ENCODE data around the gene TNFRSF21. TPM values are rescaled to one million over a fixed set of nuclear protein-coding genes. Genes with fewer than 3 reads are reported as not detected.

TNFRSF21 gene
- total RNA-seq, 1 experiment from 2014 or later = 172 TPM

DNA sequence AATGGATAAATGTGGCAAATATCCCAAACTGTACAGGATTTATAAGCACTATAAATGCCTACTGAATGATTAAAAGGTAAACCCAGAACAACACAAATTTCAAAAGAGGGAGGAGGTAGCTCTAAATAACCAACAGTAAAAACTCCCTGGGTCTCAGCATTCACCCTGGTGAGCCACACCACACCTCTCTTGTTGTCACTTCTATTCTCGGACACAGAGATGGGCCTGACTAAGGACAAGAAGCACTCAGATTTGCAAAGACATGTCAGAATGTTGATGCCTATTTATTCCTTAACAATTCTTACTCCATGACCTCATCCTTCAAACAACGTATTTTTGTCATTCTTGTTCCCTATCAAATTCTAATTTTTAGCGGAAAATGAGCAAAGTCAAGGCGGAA lies 14.7 kb downstream of the TNFRSF21 start:
- no peak overlapping the region for H2AFZ ChIP-seq
- peaks cover 99% of the 10 kb centered on the region for H4K20me1 ChIP-seq (ENCODE audit: insufficient read depth)
- no TSS peak for BruUV-seq (replicated peaks)
- H3K36me3 ChIP-seq (ENCODE audit: low read depth) = peaks cover 49% of the 10 kb centered on the region
- H3K27me3 ChIP-seq (ENCODE audit: insufficient read depth, low read depth) = no peaks in the 10 kb centered on the region
- no peaks in the 10 kb centered on the region for H3K9me2 ChIP-seq (ENCODE audit: insufficient read depth)
- intact Hi-C loops (cut with micrococcal nuclease; ENCODE audit: unreplicated experiment) = no loop called here
- ChIA-PET POLR2A (ENCODE audit: unreplicated experiment) (no interaction called here), CTCF (interaction anchor here (0.8 kb wide), 1 partner anchor 128 kb away, joined by 4 read pairs; no protein-coding TSS in a partner anchor)
- peaks cover 75% of the 10 kb centered on the region for H3F3A ChIP-seq (ENCODE audit: insufficient read depth, low read depth)
- H3K27ac ChIP-seq = peak overlapping the region; percentile 62; the same call in 1 of the 2 replicates
- no peaks in the 10 kb centered on the region for H3K9me3 ChIP-seq (ENCODE audit: insufficient read depth, low read depth)
- peak overlapping the region; percentile 27 for H3K4me2 ChIP-seq
- TF ChIP-seq EZH2 (IDR thresholded peaks at IDR 0.05; ENCODE audit: low read depth) = no peak
- TF ChIP-seq, protein P1, sequence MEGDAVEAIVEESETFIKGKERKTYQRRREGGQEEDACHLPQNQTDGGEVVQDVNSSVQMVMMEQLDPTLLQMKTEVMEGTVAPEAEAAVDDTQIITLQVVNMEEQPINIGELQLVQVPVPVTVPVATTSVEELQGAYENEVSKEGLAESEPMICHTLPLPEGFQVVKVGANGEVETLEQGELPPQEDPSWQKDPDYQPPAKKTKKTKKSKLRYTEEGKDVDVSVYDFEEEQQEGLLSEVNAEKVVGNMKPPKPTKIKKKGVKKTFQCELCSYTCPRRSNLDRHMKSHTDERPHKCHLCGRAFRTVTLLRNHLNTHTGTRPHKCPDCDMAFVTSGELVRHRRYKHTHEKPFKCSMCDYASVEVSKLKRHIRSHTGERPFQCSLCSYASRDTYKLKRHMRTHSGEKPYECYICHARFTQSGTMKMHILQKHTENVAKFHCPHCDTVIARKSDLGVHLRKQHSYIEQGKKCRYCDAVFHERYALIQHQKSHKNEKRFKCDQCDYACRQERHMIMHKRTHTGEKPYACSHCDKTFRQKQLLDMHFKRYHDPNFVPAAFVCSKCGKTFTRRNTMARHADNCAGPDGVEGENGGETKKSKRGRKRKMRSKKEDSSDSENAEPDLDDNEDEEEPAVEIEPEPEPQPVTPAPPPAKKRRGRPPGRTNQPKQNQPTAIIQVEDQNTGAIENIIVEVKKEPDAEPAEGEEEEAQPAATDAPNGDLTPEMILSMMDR (conservative IDR thresholded peaks at IDR 0.05) = no peak
- peaks cover 100% of the 10 kb centered on the region for H3K4me1 ChIP-seq (replicated peaks; ENCODE audit: insufficient read depth)
- no peak overlapping the region for H3K4me3 ChIP-seq
- DNase-seq = no peak
- peaks cover 100% of the 10 kb centered on the region for H3K79me2 ChIP-seq (ENCODE audit: low read depth)

DNA sequence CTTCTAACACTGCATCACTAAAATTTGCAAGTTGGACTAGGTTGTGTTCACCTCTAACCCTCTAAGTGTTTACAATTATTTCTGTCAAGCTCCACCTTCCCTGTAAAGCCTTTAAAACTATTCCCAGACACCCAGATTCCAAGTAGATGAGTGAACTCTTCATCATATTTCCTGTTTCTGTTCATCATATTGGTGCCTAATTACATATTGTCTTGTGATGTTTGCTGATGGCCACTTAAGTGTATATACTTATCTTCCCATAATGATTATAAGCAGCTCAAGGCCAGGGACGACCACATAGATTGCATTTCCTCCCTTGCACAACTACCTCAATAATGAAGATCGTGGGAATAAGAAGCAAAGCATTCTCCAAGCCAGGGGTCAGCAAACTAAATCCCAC lies 16.8 kb downstream of the TNFRSF21 start:
- DNase-seq = peak in 1 of 2 experiments; percentile 80
- POLR2A ChIA-PET (ENCODE audit: unreplicated experiment) = no interaction called here
- BruUV-seq (replicated peaks) = no TSS peak

DNA sequence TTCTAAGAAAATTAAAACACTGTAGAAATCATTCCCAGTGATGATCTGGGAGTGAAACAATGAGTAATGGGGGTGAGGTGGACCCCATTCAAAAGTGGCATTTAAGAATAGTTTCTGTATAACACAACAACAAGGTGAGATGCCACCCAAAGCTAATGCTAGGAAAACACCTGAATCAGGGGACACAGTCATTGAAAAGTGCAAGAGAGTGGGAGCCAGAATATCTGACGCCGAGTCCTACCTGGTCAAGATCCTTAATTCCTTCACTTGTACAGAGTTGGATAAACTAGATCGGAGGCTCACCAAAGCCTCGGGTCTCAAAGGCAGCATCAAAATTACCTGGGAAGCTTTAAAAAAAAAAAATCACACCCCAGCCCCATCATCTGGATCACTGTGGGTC lies 17.7 kb downstream of the TNFRSF21 start:
- DNase-seq = no peak
- Histone ChIP-seq H4K20me1 (ENCODE audit: insufficient read depth) (peaks cover 98% of the 10 kb centered on the region), H3K4me2 (peak overlapping the region; percentile 27; the same call in 1 of the 2 replicates), H3K27me3 (ENCODE audit: insufficient read depth, low read depth) (no peaks in the 10 kb centered on the region), H3K4me3 (no peak overlapping the region), H3K27ac (peak overlapping the region; percentile 62), H3K79me2 (ENCODE audit: low read depth) (peaks cover 100% of the 10 kb centered on the region), H3F3A (ENCODE audit: insufficient read depth, low read depth) (peaks cover 78% of the 10 kb centered on the region), H3K9me3 (ENCODE audit: insufficient read depth, low read depth) (no peaks in the 10 kb centered on the region), H2AFZ (no peak overlapping the region), H3K9me2 (ENCODE audit: insufficient read depth) (no peaks in the 10 kb centered on the region), H3K36me3 (ENCODE audit: low read depth) (peaks cover 70% of the 10 kb centered on the region), H3K4me1 (replicated peaks; ENCODE audit: insufficient read depth) (peaks cover 87% of the 10 kb centered on the region)
- TF ChIP-seq, protein P1 (conservative IDR thresholded peaks at IDR 0.05) = no peak
- TF ChIP-seq EZH2 (IDR thresholded peaks at IDR 0.05; ENCODE audit: low read depth) = no peak
- POLR2A ChIA-PET (ENCODE audit: unreplicated experiment) = interaction anchor here (0.6 kb wide), 1 partner anchor 10 kb away, joined by 3 read pairs; no protein-coding TSS in a partner anchor
- no TSS peak for BruUV-seq (replicated peaks)
- intact Hi-C loops (cut with micrococcal nuclease; ENCODE audit: unreplicated experiment) = no loop called here
- CTCF ChIA-PET = no interaction called here

More for the DNA sequence above, 16.8 kb downstream of the TNFRSF21 start:
- CTCF ChIA-PET = no interaction called here
- Histone ChIP-seq H3K9me2 (ENCODE audit: insufficient read depth) (no peaks in the 10 kb centered on the region), H3K4me3 (no peak overlapping the region), H3K4me2 (peak overlapping the region; percentile 27), H3K9me3 (ENCODE audit: insufficient read depth, low read depth) (no peaks in the 10 kb centered on the region), H3K27me3 (ENCODE audit: insufficient read depth, low read depth) (no peaks in the 10 kb centered on the region), H3K4me1 (replicated peaks; ENCODE audit: insufficient read depth) (peaks cover 96% of the 10 kb centered on the region), H2AFZ (no peak overlapping the region), H3K36me3 (ENCODE audit: low read depth) (peaks cover 63% of the 10 kb centered on the region), H4K20me1 (ENCODE audit: insufficient read depth) (peaks cover 100% of the 10 kb centered on the region), H3F3A (ENCODE audit: insufficient read depth, low read depth) (peaks cover 81% of the 10 kb centered on the region), H3K27ac (peak overlapping the region; percentile 62), H3K79me2 (ENCODE audit: low read depth) (peaks cover 100% of the 10 kb centered on the region)
- TF ChIP-seq EZH2 (IDR thresholded peaks at IDR 0.05; ENCODE audit: low read depth) = no peak
- TF ChIP-seq, protein P1 (conservative IDR thresholded peaks at IDR 0.05) = no peak
- intact Hi-C loops (cut with micrococcal nuclease; ENCODE audit: unreplicated experiment) = no loop called here
